Fibroblast of the conjunctiva (primary cell): Measurements from ENCODE around the gene SLA2.
"Not testable (repeated sequence)": the region's sequence is repeated elsewhere in the genome, so short reads cannot be mapped to it uniquely, and the experiment has no call there.

Source experiments
- DNase-seq: peaks from one replicate; pipeline ENCODE4 v3.0.0-alpha.2; 2010; ENCODE audit warnings: low read depth

The SLA2 gene

GRCh38 chr20:36645998-36646397 is at the start of gene SLA2:
Gene SLA2, minus strand, starts transcription at chr20:36646196. Its CDS starts 4,861 bp downstream, at chr20:36641335.
- DNase-seq: no peak

DNA sequence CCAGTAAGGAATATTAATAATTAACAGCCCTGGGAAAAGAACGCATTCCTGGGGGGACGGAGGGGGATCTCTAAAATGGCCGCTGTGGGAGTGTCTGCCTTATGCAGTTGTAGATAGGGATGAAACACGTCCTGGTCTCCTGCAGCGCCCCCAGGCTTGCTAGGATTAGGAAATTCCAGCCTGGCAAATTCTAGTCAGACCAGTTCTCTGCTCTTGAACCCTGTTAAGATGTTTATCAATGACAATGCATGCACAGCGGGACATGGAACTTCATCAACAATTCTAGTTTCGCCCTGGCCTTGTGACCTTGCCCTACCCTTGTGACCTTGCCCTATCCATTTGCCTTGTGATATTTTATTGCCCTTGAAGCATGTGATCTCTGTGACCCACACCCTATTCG is 49.5 kb upstream of the SLA2 start:
- DNase-seq: not testable (repeated sequence)

GRCh38 chr20:36688630-36689029 is 42.6 kb upstream of the SLA2 start:
- DNase-seq: no peak

- DNase-seq: no peak
Measured at GRCh38 chr20:36687850-36688249, 41.9 kb upstream of the SLA2 start.

- DNase-seq: no peak
Measured at GRCh38 chr20:36686944-36687343, 40.9 kb upstream of the SLA2 start.

- DNase-seq: no peak
Measured at GRCh38 chr20:36686504-36686903, 40.5 kb upstream of the SLA2 start.

DNA sequence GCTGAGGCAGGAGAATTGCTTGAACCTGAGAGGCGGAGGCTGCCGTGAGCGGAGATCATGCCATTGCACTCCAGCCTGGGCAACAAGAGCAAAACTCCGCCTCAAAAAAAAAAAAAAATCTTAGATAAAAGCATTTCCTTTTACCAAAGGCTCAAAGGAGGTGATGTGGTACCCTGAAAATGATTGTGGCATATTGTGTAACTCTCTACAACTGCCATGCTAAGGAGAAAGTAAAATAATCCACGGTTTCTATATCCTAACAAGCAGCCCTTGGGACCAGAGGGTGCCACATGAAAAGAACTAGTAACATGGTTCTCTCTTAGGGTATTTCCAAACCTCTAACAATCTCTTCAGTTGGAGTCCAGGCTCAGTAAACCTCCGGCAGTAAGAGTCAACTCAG is 38.8 kb upstream of the SLA2 start:
- no peak for DNase-seq

DNA sequence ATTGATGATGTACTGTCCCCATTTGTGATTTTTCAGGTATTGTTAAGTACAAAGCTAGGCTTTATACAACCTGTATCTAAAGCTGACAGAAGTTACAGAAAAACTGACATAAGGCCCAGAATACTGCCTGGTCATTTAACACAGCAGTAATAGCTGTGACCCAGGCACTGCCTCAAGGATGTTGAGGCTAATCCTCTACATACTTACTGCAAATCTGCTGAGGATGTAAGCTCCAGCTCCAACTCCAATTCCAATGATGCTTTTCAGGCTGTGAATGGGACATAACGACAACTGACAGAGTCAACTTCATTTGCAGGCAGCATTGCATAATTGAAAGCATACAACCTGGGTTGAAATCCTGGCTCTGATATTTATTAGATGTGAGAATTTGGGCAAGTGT is 36.3 kb upstream of the SLA2 start:
- no peak for DNase-seq

GRCh38 chr20:36677422-36677771 is 31.4 kb upstream of the SLA2 start:
- DNase-seq: no peak

DNA sequence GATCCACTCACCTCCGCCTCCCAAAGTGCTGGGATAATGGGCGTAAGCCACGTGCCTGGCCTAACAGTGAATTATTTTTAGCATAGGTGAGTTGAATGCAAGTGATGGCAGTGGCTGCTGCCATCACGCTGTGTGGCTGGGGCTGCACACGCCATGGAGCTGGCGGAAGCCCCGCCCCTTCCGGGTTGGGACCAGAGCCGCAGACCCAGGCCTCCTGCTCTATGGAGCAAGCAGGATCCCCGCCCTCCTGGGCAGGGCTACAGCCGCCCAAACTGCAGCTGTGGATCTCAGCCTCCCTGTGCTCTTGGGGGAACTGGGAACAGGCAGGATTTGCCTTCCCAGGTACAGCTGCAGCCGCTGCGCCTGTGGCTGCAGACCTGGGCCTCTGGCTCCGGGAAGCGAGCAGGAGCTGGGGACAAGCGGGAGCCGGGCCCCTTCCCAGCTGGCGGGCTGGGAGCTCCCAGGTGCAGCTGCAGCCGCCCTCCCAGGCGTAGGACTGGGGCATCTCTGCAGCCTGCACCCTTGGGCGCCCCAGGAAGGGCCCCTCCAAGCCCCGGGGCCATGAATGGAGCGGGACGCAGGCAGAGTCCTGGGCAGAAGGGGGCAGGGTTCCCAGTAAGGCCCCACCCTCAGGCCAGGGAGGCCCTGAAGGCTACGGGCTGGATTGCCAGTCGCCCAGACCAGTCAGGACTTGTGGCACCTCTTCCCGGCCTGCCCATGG is 30.9 kb upstream of the SLA2 start:
- DNase-seq: no peak

DNA sequence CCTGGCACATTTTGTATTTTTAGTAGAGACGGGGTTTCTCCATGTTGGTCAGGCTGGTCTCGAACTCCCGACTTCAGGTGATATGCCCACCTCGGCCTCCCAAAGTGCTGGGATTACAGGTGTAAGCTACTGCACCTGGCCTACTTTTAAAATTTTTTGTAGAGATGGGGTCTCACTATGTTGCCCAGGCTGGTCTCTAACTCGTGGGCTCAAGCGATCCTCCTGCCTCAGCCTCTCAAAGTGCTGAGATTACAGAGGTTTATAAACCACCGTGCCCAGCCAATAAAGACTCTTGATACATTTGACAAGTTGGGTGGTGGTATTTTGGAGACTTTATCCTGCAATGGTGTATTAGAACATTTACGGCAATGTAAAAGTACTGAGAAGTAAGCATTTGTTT is 29.5 kb upstream of the SLA2 start:
- not testable (repeated sequence) for DNase-seq

DNA sequence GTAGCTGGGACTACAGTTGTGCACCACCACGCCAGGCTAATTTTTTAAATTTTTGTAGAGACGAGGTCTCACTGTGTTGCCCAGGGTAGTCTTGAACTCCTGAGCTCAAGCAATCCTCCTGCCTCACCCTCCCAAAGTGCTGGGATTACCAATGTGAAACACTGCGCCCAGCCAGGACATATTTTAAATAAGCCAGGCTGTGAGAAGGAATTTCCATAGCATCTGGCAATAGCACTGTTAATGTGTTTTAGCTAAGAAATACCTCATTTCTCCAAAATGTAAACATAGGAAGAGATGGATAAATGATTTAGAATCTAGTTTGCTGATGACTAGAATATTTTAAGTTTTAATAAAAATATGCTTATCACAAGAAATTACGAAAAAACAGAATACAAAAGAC is 27.0 kb upstream of the SLA2 start:
- DNase-seq: no peak

GRCh38 chr20:36670665-36671357 is 24.8 kb upstream of the SLA2 start:
- DNase-seq: no peak

DNA sequence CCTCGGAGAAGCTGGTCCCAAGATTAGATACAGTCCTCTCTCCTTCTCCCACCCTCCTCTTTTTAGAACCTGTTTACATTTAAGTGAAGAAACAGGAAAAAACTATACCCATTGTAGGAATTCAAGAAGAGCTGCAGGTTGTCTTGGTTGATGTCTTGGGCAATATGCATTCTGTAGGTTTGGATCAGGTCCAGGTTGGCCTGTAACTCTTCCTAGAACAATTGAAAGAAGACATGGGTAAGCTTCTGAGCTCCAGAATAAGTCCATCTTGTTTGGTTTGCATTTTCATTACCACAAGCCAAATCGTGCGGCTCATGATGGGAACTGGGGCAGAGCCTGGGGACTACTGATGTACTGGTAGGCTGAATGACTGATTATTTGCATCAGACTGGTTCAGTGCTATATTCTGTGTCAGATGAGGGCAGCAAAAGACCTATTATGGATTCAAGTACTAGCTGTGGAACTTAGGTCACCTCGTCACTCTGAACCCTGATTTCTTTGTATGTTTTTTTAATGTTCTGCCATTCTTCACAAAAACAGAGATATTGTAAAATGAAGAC is 20.3 kb upstream of the SLA2 start:
- peak; percentile 27 for DNase-seq

- no peak for DNase-seq
Measured at GRCh38 chr20:36663031-36663430, 17.0 kb upstream of the SLA2 start.

GRCh38 chr20:36658300-36658699 is 12.3 kb upstream of the SLA2 start:
- no peak for DNase-seq

DNA sequence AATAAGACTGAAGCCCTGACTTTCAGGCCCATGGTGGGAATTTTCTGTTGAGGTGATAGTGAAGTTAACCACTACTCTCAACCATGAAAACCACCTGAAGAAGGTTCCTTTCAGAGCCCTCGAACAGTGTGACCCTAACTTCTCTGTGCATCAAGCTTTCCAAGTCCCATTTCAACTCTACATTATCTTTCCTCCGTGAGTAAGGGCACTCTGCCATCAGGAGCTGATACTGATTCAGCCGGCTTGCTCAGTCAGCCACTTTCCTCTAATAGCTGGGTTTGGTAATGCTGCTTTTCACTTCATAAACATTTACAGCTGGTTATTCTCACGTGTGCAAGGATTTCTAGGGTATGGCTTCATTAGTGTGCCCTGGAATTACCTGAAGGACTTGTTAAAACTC is 10.7 kb upstream of the SLA2 start:
- DNase-seq: no peak

DNA sequence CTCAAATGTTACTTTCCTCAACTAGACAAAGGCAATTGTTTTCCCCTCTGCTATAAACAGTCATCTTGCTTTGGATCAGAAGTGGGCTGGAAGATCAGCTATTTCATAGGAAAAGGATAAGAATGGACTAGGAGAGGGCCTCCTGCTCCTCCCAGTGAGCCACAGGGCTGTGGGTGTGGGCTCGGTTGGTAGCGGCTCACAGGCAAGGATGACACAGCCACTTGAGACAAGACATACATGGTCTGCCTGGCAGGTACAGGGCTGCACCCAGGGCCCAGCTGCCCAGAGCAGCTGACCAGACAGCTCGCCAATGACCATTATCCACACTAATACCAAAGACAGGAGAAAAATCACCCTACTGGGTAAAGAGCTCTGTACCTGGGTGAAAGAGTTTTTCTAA is 9.0 kb upstream of the SLA2 start:
- DNase-seq: no peak

DNA sequence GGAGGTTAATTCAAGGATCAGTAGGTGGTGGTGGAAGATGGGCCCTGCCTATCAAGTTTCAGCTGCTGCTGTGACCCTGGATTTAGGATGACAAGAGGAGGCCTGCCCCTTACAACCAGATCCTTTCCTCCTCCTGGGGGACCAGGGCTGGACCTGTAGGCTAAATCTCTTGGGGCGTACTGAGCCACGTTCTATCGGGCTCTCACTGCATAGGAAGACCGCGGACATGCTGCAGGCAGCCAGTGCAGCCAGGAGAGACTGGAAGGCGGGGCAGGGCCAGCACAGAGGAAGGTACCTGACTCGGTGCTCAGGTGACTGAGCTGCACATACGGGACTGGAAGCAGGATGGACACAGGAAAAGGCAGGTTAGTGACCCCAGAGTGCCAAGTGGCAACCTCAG is 8.5 kb upstream of the SLA2 start:
- no peak for DNase-seq

GRCh38 chr20:36653456-36653855 is 7.5 kb upstream of the SLA2 start:
- DNase-seq: no peak

GRCh38 chr20:36647196-36648121 is 1.5 kb upstream of the SLA2 start:
- no peak for DNase-seq

- no peak for DNase-seq
Measured at GRCh38 chr20:36646678-36647077, 682 bp upstream of the SLA2 start.

- no peak for DNase-seq
Measured at GRCh38 chr20:36645353-36645752, 643 bp downstream of the SLA2 start.
